HG03025 (cell line): ENCODE measurements around the gene ELP1.
"Not testable (repeated sequence)": the region's sequence is repeated elsewhere in the genome, so short reads cannot be mapped to it uniquely, and the experiment has no call there.

Experiments used
- ATAC-seq: cut with Tn5 transposase; IDR thresholded peaks from one replicate; pipeline ENCODE4 v1.9.1; 2021; ENCODE audit warnings: mild to moderate bottlenecking, moderate library complexity; ENCODE audit not compliant: unreplicated experiment, low FRiP score

ELP1 gene

GRCh38 chr9:108857572-108857971 lies 76.4 kb downstream of the ELP1 start:
- ATAC-seq = no peak

GRCh38 chr9:108855888-108856287 lies 78.0 kb downstream of the ELP1 start, which contains the start of gene ACTL7B:
Gene ACTL7B, minus strand, starts transcription at chr9:108855986. Its CDS starts 56 bp downstream, at chr9:108855930.
- no peak for ATAC-seq

GRCh38 chr9:108855529-108855886 lies 78.4 kb downstream of the ELP1 start:
- no peak for ATAC-seq

GRCh38 chr9:108854641-108855528 lies 79.0 kb downstream of the ELP1 start:
- ATAC-seq = no peak

GRCh38 chr9:108854094-108854493 lies 79.8 kb downstream of the ELP1 start:
- no peak for ATAC-seq

- ATAC-seq = no peak
Observed at GRCh38 chr9:108852079-108852478, 81.8 kb downstream of the ELP1 start.

- no peak for ATAC-seq
Observed at GRCh38 chr9:108851138-108851537, 82.8 kb downstream of the ELP1 start.

- ATAC-seq = no peak
Observed at GRCh38 chr9:108850293-108850897, 83.5 kb downstream of the ELP1 start.

GRCh38 chr9:108848296-108848695 lies 85.6 kb downstream of the ELP1 start:
- ATAC-seq = not testable (repeated sequence)

GRCh38 chr9:108845947-108846346 lies 88.0 kb downstream of the ELP1 start:
- ATAC-seq = no peak

- ATAC-seq = no peak
Observed at GRCh38 chr9:108845507-108845906, 88.4 kb downstream of the ELP1 start.

GRCh38 chr9:108844856-108845255 lies 89.1 kb downstream of the ELP1 start:
- no peak for ATAC-seq

GRCh38 chr9:108844391-108844790 lies 89.5 kb downstream of the ELP1 start:
- no peak for ATAC-seq

GRCh38 chr9:108842610-108843295 lies 91.2 kb downstream of the ELP1 start:
- ATAC-seq = no peak

GRCh38 chr9:108839561-108839960 lies 94.4 kb downstream of the ELP1 start:
- ATAC-seq = not testable (repeated sequence)

- no peak for ATAC-seq
Observed at GRCh38 chr9:108838017-108838416, 95.9 kb downstream of the ELP1 start.

- ATAC-seq = no peak
Observed at GRCh38 chr9:108837530-108837929, 96.4 kb downstream of the ELP1 start.

- ATAC-seq = no peak
Observed at GRCh38 chr9:108836781-108837180, 97.1 kb downstream of the ELP1 start.

GRCh38 chr9:108836319-108836718 lies 97.6 kb downstream of the ELP1 start:
- ATAC-seq = no peak

- no peak for ATAC-seq
Observed at GRCh38 chr9:108835831-108836230, 98.1 kb downstream of the ELP1 start.

- no peak for ATAC-seq
Observed at GRCh38 chr9:108834959-108835665, 98.8 kb downstream of the ELP1 start.
